ENCODE measurements around the gene TSPAN9.

Gene TSPAN9

DNA sequence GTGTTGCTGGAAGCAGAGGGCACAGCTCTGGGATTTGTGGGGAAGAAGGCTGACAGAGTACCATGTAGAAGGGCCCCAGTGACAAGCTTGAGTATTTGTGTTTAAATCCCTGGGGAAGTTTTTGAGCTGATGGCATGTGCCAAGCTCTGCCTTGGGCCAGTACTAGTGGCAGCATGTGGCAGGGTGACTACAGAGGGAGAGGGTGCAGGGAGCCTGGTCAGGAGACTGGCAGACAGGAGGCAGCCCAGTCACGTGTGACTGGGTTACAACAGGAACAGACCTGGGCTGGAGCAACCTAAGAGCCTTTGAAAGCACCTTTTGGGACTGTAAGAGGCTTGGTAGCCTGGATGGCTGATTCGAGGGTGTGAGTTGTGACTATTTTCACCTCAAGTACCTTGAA, 112.1 kb downstream of the TSPAN9 start:
- H3K4me1 Mint-ChIP-seq (ENCODE audit: low read depth): no peaks in the 10 kb centered on the region
- H3K4me3 Mint-ChIP-seq: no peak overlapping the region
- no peak overlapping the region for H3K27ac Mint-ChIP-seq
- no peaks in the 10 kb centered on the region for H3K9me3 Mint-ChIP-seq (ENCODE audit: low read depth)
- no peaks in the 10 kb centered on the region for H3K36me3 Mint-ChIP-seq
- peaks cover 1% of the 10 kb centered on the region for H3K27me3 Mint-ChIP-seq

DNA sequence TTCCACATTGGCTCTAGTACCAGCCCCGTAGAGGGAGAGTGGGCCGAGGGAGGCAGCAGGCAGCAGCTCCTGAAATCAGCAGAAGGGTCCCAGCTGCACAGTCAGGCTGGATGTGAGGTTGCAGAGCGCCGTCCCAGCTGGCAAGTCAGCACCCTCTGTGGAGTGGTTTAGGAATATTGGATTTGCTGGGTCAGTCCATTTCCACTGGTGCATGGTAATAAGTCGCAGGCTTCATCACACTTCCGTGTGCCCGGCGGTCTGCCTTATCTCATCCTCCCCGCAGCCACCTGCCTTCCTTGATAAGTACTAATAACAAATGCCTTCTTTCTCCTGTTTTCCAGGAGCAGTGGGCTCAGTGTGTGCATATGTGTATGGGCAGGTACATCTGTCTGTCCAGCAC, 112.9 kb downstream of the TSPAN9 start:
- no peaks in the 10 kb centered on the region for H3K9me3 Mint-ChIP-seq (ENCODE audit: low read depth)
- H3K27me3 Mint-ChIP-seq: peaks cover 1% of the 10 kb centered on the region
- H3K4me1 Mint-ChIP-seq (ENCODE audit: low read depth): no peaks in the 10 kb centered on the region
- no peak overlapping the region for H3K27ac Mint-ChIP-seq
- no peak overlapping the region for H3K4me3 Mint-ChIP-seq
- no peaks in the 10 kb centered on the region for H3K36me3 Mint-ChIP-seq

DNA sequence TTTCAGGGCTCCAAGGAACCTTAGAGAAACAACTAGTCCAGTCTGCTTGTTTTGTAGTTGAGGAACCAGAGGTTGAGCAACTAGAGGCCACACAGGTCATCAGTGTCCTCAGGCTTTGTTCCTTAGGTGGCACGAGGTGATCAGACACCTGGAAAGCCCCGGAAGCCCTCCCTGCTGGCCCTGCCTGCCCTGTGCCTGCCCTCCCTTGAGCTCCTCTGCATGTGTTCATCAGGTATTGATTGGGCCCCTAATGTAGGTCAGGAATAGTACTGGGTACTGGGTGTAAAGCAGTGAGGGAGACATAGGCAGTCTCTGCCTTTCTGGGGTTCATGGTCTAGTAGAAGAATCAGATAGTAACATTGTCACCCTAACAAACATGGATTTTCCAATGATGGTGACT, 114.3 kb downstream of the TSPAN9 start:
- no peaks in the 10 kb centered on the region for H3K36me3 Mint-ChIP-seq
- no peak overlapping the region for H3K4me3 Mint-ChIP-seq
- no peaks in the 10 kb centered on the region for H3K9me3 Mint-ChIP-seq (ENCODE audit: low read depth)
- H3K4me1 Mint-ChIP-seq (ENCODE audit: low read depth): no peaks in the 10 kb centered on the region
- peaks cover 1% of the 10 kb centered on the region for H3K27me3 Mint-ChIP-seq
- H3K27ac Mint-ChIP-seq: no peak overlapping the region

DNA sequence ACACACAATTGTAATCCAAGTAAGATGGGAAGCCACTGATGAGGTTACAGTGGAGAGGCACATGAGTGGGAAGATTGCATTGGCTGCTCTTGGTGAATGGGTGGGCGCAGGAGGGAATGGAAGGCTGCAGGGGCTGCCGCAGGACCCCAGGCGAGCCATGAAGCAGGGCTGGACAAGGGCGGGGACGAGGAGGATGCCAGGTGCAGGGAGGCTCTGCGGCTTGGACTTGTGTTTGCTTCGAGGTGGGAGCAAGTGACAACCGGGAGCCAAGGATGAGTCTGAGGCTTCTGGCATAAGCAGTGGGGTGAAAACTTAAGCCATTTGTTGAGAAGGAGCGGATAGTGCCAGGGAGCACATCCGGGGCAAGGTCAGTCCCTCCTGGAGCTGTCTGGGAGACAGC, 115.0 kb downstream of the TSPAN9 start:
- Mint-ChIP-seq H3K4me1 (ENCODE audit: low read depth) (no peaks in the 10 kb centered on the region), H3K36me3 (no peaks in the 10 kb centered on the region), H3K27me3 (peaks cover 1% of the 10 kb centered on the region), H3K9me3 (ENCODE audit: low read depth) (no peaks in the 10 kb centered on the region), H3K4me3 (no peak overlapping the region), H3K27ac (no peak overlapping the region)

DNA sequence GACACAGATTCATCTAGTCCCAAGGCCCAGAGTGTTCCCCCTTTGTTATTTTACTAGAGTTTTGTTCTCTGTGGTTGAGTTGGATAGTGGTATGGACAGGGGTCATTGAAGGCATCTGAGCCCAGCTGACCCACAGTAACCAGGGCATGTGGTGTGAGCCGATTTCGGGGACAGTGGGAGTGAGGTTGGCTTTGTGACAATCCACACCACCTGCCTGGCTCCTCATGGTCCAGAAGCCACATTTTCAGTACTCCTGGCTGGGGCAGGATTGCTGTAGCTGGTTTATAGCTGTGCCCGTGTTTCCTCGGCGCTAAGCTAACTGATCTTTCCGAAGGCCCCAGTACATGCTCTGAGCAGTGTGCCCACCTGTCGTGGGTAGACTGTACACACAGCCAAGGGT, 116.0 kb downstream of the TSPAN9 start:
- Mint-ChIP-seq H3K27me3 (peaks cover 1% of the 10 kb centered on the region), H3K36me3 (no peaks in the 10 kb centered on the region), H3K27ac (no peak overlapping the region), H3K4me1 (ENCODE audit: low read depth) (no peaks in the 10 kb centered on the region), H3K9me3 (ENCODE audit: low read depth) (no peaks in the 10 kb centered on the region), H3K4me3 (no peak overlapping the region)

DNA sequence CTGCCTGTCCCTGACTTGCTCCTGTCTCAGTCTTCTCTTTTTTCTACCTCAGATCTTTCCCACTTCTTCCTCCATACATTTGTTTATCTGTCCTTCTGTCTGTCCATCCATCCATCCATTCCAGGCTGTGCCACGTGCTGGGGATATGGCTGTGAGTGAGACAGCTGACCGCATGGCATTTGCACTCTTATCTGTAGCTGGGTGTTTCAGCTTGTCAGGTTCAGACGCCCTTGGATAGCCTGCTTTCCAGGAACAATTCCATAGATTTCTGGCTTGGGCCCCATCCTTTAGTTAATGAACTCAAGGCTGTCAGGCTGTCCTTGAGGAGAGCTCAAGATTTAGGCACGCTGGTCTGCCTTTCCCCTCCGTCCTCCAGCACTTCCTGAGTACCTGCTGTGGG, 116.6 kb downstream of the TSPAN9 start:
- H3K9me3 Mint-ChIP-seq (ENCODE audit: low read depth): no peaks in the 10 kb centered on the region
- no peak overlapping the region for H3K4me3 Mint-ChIP-seq
- H3K27ac Mint-ChIP-seq: no peak overlapping the region
- no peaks in the 10 kb centered on the region for H3K4me1 Mint-ChIP-seq (ENCODE audit: low read depth)
- peaks cover 1% of the 10 kb centered on the region for H3K27me3 Mint-ChIP-seq
- no peaks in the 10 kb centered on the region for H3K36me3 Mint-ChIP-seq

DNA sequence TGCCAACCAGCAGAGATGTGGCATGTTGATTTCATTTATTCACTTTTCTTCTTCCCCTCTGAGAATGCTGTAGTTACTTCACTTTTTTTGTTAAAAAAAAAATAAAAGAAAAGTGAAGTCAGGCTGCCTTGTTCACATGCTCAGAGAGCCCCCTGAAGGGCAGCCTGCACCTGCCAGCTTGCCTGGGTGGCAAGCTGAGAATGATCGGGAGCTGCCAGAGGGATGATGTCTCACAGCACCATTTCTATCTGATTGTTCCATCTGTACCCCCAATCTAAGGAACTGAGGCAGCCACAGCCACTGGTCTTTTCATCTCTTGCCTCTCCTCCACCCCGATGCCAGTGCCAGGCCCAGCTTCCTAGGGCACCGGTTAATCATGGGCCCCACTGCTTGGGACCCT, 118.2 kb downstream of the TSPAN9 start:
- Mint-ChIP-seq H3K27me3 (peaks cover 9% of the 10 kb centered on the region), H3K4me3 (no peak overlapping the region), H3K27ac (no peak overlapping the region), H3K36me3 (no peaks in the 10 kb centered on the region), H3K4me1 (ENCODE audit: low read depth) (peaks cover 3% of the 10 kb centered on the region), H3K9me3 (ENCODE audit: low read depth) (no peaks in the 10 kb centered on the region)

DNA sequence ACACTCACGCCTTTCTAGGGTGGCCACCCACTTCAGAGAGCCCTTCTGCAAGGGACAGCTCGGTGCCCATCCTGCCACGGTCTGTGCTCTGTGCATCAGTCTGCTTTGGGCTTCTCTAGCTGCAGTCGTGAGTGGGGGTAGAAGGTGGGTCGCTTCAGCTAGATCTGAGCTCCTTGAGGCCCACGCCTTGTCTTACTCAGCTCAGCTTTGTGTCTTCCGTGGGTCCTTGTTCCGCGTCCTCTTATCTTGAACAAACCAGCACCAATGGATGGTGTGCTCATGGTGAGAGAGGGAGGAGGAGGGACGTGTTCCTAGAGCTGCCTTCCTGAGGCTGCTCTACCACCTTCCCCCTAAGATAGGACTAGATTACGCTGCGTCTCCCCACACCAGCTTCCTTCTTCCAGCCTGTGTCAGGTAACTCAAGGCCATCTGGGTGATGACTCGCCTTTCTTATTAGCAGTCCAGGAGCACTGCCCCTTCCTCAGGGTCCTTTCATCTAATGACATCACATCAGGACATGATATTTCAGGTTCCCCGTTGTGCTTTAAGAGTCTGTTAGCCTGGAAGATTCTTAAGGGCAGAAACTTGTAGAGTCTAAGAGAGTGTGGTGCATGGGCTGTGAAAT, 118.8 kb downstream of the TSPAN9 start:
- Mint-ChIP-seq H3K27me3 (peaks cover 8% of the 10 kb centered on the region), H3K4me3 (no peak overlapping the region), H3K27ac (no peak overlapping the region), H3K4me1 (ENCODE audit: low read depth) (peaks cover 3% of the 10 kb centered on the region), H3K36me3 (no peaks in the 10 kb centered on the region), H3K9me3 (ENCODE audit: low read depth) (no peaks in the 10 kb centered on the region)

DNA sequence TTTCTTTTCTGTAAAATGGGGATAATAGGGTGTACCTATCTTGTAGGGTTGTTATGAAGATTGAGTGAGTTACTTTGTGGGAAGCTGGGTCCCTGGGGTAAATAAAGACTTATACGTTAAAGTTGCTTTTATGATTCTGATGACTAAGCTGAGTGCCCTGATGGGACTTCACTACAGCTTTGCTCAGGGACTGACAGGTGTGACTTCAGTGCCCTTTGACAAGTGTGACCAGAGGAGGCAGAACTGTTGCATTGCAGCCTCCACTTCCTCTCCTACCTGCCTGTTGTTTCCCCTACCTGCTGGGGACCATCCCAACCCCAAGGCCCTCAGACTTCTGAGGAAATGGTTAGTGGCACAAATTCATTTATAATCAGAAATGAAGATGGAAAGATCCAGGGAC, 119.3 kb downstream of the TSPAN9 start:
- no peak overlapping the region for H3K4me3 Mint-ChIP-seq
- no peak overlapping the region for H3K27ac Mint-ChIP-seq
- H3K9me3 Mint-ChIP-seq (ENCODE audit: low read depth): no peaks in the 10 kb centered on the region
- H3K4me1 Mint-ChIP-seq (ENCODE audit: low read depth): peaks cover 3% of the 10 kb centered on the region
- H3K27me3 Mint-ChIP-seq: peaks cover 12% of the 10 kb centered on the region
- H3K36me3 Mint-ChIP-seq: no peaks in the 10 kb centered on the region

DNA sequence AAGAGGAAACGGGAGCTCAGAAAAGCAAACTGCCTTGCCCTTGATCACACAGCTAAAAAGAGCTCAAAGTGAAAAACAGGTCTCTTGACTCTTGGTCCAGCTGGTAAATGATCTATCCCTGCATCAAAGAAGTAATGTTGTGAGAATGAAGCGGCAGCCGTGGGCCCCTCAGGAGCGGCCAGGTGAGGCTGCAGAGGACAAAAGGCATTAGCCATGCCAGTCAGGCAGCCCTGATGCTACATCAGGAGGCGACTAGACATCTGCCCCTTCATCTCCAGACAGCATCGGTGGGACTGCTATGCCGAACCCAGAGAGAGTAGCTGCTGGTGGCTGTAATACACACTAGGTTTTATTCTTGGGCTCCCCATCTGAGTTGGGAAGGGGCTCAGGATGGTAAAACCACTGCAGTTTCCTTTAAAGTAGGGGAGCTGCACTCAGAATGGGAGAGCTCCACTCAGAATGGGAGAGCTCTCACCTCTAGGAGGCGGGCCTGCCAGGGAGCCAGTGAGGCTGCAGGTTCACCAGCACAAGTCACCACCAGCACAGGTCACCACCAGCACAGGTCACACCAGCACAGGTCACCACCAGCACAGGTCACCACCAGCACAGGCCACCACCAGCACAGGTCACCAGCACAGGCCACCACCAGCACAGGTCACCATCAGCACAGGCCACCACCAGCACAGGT, 120.1 kb downstream of the TSPAN9 start:
- no peaks in the 10 kb centered on the region for H3K9me3 Mint-ChIP-seq (ENCODE audit: low read depth)
- H3K27me3 Mint-ChIP-seq: peaks cover 17% of the 10 kb centered on the region

DNA sequence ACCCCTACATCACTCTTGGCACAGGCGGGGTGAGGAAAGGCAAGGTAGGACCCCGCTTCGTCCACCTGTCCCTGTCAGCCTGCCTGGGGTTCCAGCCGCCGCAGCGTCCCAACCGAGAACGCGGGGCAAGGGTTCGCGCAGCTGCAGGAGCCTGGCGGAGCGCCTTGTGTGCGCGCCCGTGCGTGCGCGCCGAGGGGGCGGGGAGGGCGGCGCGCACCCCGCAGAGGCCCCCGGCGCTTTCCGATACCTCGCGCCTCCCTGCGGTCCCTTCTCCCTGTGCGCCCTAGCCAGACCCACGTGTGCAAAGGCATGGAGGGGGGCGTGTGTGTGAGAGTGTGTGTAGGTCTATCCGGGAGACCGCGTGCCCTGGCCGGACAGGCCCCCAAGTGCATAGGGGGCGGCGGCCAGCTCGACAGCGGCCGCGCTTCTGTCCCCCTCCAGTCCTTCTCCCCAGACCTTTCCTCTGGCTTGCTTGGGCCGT, 122.4 kb downstream of the TSPAN9 start:
- H3K27ac Mint-ChIP-seq: no peak overlapping the region
- H3K4me3 Mint-ChIP-seq: no peak overlapping the region
- H3K27me3 Mint-ChIP-seq: peaks cover 32% of the 10 kb centered on the region

More for the DNA sequence above, 120.1 kb downstream of the TSPAN9 start:
- H3K36me3 Mint-ChIP-seq: no peaks in the 10 kb centered on the region
- peaks cover 3% of the 10 kb centered on the region for H3K4me1 Mint-ChIP-seq (ENCODE audit: low read depth)
- H3K4me3 Mint-ChIP-seq: no peak overlapping the region
- no peak overlapping the region for H3K27ac Mint-ChIP-seq

DNA sequence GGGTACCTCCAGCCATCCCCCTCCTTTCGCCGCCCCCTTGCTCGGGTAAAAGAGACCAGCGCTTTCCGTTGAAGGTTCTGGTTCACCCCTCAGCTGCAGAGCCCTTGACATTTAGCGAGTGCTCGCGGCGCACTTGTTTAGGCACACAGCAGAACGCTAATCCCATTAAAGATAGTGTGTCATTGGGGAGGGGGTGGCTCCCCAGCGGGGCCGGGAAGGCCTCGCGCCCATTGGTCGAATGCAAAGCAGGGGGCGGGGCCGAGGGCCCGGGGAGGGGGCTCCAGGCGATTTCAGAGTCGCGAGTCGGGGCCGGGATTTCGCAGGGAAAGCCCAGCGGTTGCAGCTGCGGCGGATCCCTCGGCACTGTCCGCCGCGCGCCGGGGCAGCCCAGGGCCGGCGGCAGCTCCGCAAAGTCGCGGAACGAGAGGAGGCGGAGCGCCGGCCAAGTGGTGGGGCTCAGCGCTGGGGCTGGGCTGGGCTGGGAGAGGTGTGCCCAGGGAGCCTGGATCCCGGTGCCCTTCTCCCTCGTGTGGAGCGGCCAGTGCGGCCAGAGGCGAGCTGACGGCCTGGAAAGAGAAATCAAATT, 122.9 kb downstream of the TSPAN9 start:
- peaks cover 3% of the 10 kb centered on the region for H3K4me1 Mint-ChIP-seq (ENCODE audit: low read depth)
- H3K4me3 Mint-ChIP-seq: peak overlapping the region; percentile 58
- H3K27me3 Mint-ChIP-seq: peaks cover 32% of the 10 kb centered on the region
- no peak overlapping the region for H3K27ac Mint-ChIP-seq
- H3K36me3 Mint-ChIP-seq: no peaks in the 10 kb centered on the region
- H3K9me3 Mint-ChIP-seq (ENCODE audit: low read depth): no peaks in the 10 kb centered on the region

More for the DNA sequence above, 122.4 kb downstream of the TSPAN9 start:
- Mint-ChIP-seq H3K4me1 (ENCODE audit: low read depth) (peaks cover 3% of the 10 kb centered on the region), H3K36me3 (no peaks in the 10 kb centered on the region), H3K9me3 (ENCODE audit: low read depth) (no peaks in the 10 kb centered on the region)

DNA sequence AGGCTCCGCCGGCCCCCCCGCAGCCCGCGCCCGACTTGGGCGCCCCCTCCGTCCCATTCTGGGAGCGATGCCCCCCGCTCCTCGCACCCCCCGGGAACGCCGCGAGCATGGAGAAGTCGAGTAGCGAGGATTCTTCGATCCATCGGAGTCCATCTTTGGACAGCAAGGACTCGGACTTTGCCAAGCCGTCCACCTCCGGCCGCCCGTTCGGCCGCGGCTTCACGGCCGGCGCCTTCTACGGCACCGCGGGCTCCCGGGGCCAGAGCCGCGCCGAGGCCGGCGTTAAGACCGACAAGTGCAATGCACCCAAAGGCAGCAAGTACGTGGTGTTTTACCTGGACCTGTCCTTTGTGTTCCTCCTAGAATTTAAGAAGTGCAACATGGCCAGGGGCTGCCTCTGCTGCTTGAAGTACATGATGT, 123.6 kb downstream of the TSPAN9 start:
- Mint-ChIP-seq H3K27ac (no peak overlapping the region), H3K9me3 (ENCODE audit: low read depth) (no peaks in the 10 kb centered on the region), H3K36me3 (no peaks in the 10 kb centered on the region), H3K27me3 (peaks cover 32% of the 10 kb centered on the region), H3K4me3 (no peak overlapping the region), H3K4me1 (ENCODE audit: low read depth) (peaks cover 3% of the 10 kb centered on the region)

DNA sequence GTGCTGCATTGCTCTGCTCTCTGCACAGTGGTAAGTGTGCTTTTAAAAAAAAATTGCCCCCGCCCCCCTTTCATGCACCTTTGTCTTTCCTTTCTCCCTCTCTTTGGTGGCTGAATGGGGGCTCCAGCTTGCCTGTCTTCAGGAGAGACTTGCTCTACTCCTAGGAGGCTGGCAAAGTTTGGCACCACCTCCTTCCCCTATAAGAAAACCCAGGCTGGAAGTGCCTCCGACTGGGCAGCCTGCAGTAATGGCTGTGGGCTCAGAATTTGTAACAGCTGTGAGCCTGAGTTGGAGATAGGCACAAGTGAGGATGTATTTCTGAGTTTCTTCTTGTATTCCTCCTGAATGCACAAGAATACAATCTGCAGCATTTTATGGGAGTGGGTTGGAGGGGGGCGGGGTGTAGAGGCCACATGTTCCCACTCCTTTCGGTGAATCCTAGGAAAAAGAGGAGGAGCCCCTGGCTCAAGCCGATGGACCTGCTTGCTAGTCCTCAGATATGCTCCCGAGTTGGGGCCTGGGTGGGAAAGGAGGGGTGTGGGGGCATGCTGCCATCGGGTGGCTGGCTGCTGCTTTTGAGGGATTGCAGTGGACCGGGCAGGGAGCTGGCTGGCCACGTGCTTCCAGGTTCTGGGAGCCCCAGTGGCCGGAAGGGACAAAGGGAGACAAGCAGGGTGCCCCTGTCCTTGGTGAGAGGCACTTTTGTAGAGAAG, 124.3 kb downstream of the TSPAN9 start:
- Mint-ChIP-seq H3K27me3 (peaks cover 32% of the 10 kb centered on the region), H3K4me1 (ENCODE audit: low read depth) (peaks cover 3% of the 10 kb centered on the region), H3K4me3 (peak overlapping the region; percentile 45), H3K27ac (no peak overlapping the region), H3K36me3 (no peaks in the 10 kb centered on the region), H3K9me3 (ENCODE audit: low read depth) (no peaks in the 10 kb centered on the region)

DNA sequence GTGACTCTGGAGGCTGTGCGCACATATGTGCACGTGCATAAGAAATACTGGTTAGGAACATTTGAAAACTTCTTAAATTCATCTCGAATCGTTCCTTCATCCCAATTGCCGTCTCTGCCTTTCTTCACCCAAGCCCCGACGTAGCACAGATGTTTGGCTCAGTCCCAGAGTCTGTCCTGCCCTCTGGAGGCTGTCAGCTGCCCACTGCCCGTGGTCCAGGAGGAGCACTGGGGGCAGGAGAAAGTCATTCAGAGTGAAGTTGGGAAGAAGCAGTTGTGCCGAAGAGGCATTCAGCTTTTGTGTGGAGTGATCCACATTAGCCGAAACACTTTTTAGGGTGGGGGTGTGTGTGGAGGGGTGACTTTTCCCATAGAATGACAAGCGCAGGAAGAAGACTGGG, 124.9 kb downstream of the TSPAN9 start:
- Mint-ChIP-seq H3K36me3 (no peaks in the 10 kb centered on the region), H3K27ac (no peak overlapping the region), H3K9me3 (ENCODE audit: low read depth) (no peaks in the 10 kb centered on the region), H3K4me1 (ENCODE audit: low read depth) (peaks cover 3% of the 10 kb centered on the region), H3K4me3 (no peak overlapping the region), H3K27me3 (peaks cover 32% of the 10 kb centered on the region)

Measured in activated naive CD8-positive, alpha-beta T cell (primary cell).